ENCODE results near the gene ETV6.
A peak's percentile ranks its signal among the peaks of the same experiment; 100 is the strongest.
"Not testable (repeated sequence)": the region's sequence is repeated elsewhere in the genome, so short reads cannot be mapped to it uniquely, and the experiment has no call there.

The ETV6 gene

DNA sequence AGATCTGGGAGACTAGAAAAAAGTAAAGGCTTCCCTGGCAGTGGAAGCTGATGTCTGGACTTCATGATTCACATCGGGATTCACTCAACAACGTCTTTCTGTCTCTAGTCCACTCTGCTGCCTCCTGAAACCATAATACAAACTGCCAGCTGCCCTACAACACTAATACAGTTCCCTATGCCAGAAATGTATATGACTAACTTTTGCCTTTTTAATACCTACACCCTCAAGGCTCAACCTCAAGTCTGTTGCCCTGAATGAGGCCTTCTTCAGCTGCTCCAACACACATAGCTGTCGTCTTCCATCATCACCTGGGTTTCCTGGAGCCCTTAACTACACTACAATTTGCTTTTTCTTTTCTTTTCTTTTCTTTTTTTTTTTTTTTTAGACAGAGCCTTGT, 238.6 kb downstream of the ETV6 start:
- DNase-seq = no peak

DNA sequence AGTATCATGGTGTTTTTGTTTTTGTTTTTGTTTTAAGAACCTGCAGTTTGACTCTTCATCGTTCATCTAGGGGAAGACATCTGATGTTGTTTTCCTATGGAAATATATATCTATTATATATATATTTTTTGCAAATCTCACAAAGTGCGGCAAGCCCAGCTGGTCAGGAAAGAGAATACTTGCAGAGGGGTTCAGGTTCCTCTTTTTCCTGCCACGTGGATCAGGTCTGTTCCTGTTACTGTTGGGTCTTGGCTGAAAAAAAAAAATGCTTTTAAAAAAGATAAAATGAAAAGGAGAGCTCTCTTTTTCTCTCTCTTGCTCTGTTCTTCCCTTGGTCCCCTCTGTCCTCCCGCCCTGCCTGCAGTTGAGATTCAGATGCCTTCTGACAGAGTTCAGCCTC, 241.9 kb downstream of the ETV6 start:
- peak; percentile 32 to 56 for DNase-seq

DNA sequence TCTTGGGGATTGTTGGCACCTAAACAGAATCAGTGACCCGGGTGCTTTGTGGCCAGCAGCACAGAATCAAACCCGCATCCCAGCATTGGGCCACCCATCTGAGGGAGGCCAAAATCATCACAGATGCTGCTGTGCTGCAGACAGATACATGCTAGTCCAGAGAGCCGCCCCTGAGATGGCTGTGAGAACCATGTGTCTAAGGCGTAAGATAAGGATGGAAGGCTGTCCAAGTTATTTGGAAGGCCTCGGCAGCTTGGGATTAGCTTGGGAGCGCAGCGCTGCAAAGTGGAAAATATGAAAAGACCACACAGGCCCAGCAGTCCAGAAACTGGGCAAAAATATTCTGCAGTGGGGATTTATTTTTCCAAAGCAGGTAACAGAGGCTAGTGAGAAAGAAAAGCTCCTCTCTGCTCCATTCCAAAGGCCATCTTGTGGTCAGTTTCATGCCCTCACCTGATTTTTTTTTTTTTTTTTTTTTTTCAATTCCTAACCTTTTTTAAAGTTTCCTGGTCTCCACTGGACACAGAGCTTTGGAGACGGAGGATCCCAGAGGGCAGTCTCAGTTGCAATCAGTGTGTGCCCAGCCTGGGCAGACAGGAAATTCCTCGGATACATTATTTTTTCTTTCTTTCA, 242.4 kb downstream of the ETV6 start:
- DNase-seq = no peak

DNA sequence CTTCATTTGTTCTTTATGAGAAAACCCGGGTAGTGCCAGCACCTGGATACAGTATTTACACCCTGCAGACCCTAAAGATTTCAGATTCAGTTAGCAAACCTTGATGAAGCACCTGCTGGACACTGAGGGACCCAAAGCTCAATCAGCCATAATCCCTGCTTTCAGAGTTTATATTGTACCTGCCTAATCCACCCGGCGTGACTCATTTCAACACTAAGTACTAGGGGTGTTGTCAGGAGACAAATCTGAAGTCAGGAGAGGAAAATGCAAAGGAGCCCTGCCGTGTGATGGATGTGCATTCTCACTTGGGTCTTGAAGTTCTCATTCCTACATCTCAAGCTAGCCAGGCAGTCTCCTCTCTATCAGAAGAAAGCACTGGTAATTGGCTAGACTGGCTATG, 244.5 kb downstream of the ETV6 start:
- no peak for DNase-seq

DNA sequence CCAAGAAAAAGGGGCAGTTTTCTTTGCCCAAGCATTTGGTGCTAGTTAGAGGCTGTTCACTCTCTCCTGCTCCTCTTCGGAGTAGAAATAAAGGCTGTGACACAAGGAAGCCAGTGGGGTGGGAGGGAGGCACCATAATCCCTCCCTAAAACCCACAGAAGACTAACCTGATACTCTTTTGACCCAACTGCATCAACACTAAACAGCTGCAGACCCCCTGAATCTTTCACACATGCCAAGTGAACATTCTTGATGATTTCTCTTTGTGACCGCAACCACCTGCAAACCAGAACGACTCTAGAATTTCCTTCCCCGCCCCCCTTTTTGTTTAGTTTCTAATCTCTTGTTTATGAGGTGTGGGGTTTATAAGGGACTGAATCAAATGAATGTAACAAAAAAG, 245.4 kb downstream of the ETV6 start:
- DNase-seq = no peak

DNA sequence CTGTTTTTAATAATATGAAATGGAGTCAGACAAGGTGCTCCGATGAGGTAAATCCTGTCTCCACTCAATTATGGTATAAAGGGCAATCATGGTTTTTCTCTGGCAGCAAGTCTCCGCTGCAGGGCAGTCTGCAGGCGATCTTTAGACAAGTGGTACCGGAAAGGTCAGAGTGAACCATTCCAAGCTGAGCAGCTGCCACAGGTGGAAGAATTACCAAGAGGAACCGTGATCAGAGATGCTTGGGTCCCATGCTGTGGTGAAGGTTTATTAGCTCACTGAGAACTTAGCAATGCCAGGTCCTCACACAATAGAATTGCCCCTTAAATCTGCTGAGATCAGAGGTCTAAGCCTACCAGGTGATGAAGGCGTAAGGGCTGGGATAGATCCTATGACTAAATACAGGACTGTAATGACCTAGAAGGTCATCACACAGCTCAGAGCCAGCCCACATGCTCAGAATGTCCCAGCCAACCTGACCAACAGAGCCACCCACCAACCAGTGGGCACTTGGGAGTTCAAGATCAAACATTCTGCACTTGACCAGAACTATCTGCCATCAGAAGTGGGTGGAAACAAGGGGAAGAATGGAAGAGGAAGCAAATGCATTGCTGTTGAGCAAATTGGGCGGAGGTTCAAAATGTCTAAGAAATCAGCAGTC, 246.1 kb downstream of the ETV6 start:
- peak; percentile 77 to 93 for DNase-seq

DNA sequence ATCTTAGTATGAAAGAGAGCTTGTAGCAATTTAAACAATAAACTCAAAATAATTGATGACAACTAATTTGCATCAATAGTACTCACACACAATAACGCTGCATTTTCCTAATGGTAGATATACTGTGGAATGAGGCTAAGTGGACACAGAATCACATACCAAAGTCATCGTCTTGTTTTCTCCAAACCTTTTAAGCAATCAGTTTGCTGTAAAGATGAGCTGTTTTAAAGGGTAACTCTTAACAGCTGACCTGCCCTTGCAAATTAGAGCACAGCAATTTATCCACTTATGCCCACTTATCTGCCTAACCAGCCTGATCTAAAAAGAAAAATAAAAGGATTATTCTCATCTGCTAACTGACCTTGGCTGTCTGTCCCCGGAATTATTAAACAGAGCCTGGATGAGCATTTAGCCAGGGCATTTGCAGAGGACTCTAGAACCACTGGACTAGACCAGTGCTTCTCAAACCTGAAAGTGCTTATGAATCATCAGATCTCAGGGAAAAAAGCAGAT, 247.0 kb downstream of the ETV6 start:
- no peak for DNase-seq

DNA sequence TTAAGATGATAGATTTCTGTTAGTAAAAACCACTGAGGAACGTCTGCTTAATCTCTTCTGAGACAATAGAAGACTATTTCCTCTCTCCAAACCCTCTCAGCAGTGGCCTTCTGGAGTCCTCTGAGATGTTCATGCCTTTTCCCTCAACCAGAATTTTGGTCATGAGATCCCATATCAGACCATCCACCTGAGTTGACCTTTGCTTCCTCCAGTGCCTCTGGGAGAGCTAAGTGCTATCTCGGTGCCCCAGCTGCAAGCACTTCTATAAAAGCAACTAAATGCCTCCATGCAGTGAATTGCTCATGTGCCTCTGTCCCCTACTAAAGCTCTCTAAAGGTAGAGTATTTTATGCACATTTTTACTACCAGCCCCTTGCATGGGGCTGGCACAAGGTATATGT, 248.4 kb downstream of the ETV6 start:
- DNase-seq = no peak

DNA sequence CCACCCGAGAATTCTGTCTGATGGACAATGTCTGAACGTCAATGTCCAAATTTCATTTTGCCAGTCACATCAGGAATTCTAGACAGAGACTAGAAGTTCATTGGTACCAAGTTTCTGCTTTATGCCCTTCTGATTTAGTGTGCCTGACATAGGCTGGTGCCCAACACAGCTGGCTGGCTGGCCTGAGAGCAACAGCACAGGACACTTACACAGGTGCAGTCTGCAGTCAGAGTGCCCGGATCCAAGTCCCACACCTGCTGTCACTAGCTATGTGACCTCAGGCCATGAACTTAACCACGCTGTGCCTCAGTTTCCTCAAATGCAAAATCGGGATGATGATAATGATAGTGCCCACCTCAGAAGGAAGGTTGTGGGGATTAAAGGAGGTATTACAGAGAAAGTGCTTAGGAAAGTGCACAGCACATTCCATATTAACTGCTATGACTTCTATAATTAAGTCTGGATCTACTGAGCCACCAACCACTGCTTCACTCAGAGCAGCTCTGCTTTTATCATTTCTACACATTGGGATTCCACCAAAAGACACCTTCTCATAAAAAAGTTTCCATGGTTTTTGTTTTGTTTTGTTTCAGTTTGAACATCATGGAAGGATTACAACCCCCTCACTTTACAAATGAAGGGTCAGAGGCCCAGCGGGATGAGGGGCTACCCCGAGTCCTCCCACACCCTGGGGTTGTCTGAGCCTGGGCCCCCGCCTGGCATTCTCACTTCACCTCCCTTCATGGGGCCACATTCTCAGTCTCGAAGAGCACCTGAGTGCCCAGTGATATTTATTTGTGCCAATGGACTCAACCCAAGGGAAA, 252.4 kb downstream of the ETV6 start:
- no peak for DNase-seq

DNA sequence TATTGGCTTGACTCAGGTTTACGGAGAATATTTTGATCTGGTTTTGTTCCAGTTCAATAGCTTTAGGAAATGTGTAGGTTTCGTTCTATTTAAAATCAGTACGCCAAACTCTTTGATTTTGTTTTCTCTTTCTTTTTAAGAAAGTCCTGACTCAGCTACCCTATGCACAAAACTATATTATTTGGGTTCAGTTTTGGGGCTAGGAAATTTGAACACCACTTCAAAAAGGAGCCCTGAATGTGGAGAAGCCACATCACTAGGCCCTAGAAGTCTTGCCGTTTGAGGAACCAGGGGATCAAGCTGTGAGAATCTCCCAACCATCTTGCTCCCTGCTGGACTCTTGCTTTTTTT, 253.0 kb downstream of the ETV6 start:
- DNase-seq = no peak

DNA sequence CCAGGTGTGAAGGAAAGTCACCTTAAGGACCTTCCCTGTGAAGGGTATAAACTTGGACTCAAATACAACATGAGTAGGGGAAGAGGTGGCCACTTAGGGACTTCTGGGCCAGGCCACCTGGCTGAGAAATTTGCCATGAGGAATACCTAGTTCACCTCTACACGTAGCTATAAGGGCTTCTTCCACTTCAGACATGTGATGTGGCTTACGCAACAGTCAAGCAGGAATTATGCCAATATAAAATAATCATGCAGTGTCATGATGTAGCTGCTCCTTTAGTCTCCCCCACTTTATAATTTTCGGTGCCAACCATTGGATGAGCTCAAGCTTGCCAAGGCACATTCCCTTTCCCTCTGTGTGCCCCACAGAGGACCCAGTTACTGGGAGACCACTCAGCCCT, 254.7 kb downstream of the ETV6 start:
- no peak for DNase-seq

DNA sequence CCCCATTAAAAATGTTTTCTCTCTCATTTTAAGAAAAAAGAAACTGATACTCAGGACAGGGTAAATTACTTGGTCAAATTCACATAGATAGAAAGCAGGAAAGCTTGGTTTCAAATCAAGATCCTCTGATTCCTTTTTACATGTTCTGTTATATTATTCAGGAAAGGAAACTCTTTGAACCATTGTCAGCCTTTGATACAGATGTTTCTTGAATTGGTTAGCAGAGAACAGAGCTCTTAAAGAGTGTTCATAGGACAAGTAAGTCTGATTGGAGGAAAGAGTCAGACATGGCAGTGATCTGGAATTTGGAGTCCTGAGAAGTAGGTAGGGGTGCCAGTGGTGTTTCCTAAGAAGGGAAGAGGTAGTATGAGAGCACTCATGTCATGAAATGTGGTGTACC, 256.1 kb downstream of the ETV6 start:
- DNase-seq = no peak

DNA sequence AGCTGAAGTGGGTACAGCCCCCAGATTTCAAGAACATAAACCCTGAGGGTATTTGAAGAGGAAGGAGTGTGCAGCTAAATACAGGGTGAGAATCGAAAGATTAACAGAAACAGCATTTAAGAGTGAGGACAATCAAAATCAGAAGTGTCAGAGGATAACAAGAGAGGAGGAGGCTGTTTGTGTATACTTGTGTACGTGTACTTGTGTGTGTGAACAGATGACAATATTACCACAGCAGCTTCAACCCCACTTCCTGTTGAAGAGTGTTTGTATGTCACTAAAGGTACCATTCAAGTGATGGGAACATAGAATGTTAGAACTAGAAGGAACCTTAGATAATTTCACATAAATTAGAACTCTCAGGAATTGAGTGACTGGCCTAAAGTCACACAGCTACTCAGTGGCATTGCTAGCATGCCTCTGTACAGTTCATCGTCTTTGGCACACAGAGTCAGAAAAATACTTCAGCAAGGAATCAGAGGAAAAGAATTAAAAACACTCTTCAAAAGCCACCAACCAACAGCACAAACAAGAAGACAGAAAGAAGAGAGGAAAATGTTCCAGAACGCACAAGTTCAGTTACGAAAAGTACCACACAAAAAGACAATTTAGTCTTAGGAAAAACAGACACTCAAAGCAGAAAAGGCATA, 256.9 kb downstream of the ETV6 start:
- DNase-seq = no peak

DNA sequence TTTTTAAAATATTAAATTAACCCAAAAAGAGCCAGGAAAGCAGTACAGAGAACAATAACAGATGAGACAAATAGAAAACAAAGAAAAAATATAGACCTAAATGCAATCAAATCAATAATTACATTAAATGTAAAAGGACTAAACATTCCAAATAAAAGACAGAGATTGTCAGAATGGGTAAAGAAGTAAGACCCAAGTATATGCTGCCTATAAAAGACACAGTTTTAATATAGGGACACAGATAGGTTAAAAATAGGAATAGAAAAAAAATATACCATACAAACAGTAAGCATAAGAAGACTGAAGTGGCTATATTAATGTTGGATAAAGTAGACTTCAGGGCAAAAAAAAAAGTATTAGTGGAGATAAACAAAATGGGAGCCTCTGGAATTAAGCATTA, 258.2 kb downstream of the ETV6 start:
- DNase-seq = no peak

DNA sequence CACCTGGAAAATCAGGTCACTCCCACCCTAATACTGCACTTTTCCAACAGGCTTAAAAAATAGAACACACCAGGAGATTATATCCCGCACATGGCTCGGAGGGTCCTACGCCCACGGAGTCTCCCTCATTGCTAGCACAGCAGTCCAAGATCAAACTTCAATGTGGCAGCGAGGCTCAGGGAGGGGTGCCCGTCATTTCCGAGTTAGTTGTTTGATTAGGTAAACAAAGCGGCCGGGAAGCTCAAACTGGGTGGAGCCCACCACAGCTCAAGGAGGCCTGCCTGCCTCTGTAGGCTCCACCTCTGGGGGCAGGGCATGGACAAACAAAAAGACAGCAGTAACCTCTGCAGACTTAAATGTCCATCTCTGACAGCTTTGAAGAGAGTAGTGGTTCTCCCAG, 259.9 kb downstream of the ETV6 start:
- DNase-seq = not testable (repeated sequence)

DNA sequence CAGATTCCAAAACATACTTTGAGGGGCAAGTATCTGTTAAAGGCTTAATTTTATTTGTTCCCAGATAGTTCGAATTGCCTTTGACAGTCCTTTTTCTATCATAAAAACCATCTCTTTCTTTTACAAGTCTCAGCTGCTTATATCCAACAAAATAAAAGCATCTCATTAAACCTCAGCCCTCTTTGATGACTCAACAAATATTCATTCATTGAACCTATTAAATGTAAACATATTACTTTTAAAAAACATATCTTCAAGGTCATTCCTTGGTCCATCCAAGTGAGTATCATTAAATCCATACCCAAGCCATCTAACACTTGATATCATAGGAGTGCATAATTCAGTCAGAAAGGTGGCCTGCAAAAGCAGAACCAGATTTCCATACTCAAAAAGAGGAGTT, 266.6 kb downstream of the ETV6 start:
- no peak for DNase-seq

DNA sequence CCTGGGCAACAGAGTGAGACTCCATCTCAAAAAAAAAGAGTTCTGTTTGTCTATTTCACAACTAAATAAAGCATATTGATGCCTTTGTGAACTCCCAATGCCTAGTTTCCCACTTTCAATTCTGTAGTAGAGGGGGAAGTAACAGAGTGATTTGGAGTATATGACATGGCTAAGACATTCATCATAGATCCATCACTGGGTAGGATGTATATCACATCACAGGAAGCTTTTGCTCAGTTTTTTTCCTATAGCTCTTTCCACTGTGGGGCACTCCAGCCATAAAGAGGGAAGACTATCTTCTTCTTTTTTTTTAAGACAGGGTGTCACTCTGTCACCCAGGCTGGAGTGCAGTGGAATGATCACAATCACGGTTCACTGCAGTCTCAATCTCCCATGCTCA, 267.3 kb downstream of the ETV6 start:
- DNase-seq = peak in 1 of 2 donors; percentile 17

DNA sequence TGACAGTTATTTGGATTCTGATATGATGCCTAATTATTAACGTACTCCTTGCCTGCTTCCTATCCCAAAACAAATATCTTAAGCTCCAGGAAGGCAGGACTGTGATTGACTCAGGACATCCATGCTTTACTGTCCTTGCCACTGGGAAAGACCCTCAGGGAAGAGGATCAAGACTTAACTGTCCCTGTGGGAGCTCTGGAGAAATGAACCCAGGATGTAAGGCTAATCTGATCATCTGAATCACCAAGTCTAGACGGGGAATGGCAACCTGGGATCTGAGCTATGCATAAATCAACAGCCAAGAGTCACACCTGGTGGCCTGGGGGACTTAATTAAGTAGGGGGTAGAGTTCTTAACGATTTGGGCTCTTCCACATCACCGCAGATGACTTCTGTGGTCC, 268.0 kb downstream of the ETV6 start:
- no peak for DNase-seq

DNA sequence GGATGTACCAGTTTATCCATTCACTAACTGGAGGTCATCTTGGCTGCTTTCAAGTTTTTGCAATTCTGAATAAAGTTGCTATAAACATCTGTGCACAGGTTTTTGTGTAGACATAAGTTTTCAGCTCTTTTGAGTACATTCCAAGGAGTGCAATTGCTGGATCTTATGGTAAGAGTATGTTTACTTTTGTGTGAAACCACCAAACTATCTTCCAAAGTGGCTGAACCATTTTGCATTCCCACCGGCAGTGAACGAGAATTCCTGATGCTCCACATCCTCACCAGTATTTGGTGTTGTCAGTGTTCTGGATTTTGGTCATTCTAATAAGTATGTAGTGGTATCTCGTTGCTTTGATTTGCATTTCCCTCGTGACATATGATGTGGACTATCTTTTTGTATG, 270.8 kb downstream of the ETV6 start:
- DNase-seq = no peak

DNA sequence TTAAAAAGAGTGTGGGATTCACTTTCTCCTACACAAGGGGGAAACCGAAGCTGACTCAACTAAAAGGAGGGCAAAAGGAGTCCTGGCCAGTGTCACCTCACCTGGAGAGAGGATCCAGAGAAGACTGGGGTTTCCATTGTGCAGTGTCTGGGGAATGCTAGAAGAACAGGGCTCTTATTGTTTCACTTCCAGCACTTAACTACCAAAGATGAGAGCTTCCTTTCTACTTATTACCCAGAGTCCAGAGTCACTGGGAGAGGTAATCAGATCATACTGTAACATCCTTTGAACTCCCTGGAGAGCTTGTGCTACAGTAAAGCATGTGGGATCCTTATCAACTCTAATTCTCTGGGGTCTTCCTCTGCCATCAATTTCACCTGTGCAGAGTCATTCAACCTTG, 272.9 kb downstream of the ETV6 start:
- no peak for DNase-seq

DNA sequence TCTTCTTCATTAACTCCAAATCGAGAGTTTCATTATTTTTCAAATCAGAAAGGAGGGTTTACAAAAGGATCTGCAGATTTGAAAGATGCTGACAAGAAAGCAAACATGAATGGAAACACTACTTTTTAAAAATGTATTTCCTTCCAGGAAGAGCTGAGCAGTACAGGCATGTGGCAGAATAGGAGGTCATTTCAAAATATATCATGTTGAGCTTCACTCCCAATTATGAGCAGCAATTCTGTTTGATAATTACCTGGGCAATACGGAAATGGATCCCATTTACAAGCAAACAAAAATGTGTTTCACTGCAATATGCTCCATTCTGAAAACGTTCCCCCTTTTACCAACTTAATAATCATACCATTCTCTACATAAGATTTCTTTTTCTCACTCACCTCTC, 273.6 kb downstream of the ETV6 start:
- DNase-seq = no peak

DNA sequence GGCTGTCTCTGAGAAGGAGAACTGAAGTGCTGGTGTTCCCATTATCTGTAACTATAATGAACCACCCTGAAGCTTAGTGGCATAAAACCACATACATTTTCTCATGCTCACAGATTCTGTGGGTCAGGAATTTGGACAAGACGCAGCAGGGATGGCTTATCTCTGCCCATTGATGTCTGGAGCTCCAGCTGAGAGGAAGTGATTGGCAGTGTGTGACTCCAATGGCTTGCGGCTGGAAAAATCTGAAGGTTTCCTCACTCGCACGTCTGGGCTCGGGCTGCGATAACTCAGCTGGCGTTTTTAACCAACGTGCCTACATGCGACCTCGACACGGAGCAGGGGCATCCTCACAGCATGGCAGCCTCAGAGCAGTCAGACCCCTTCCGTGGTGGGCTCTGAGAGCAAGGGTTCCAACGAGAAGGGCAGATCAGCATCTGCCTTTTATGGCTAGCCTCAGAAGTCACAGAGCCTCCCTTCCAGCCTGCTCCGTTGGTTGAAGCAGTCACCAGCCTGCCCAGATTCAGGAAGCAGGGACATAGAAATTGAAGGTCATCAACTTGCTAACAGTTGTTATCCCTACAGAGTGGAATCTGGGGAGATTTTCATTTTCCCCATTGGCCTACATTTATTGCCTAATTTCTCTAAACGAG, 277.9 kb downstream of the ETV6 start:
- peak in 1 of 2 donors; percentile 4 for DNase-seq

DNA sequence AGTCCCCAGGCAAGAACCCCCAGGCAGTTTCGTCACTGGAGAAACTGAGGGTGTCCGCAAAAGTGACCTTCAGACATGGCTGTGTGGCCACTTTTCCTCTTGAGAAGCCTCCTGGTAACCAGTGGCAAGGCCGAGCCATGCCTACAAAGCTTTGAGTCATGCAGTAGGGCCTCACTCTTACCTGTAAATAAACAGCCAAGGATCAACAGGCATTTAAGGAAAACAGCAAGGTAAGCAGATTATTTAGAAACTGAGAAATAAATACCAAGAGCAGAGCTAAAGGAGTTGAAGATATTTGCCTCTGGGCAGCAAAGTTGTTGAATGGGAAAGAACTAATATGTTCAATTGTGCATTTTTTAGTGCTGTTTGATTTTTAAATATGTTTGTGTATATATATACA, 280.2 kb downstream of the ETV6 start:
- no peak for DNase-seq
